A673 (cell line): ENCODE data around the gene ABCD1. TPM values are rescaled to one million over a fixed set of nuclear protein-coding genes. Genes with fewer than 3 reads are reported as not detected.

ENCODE experiments used
- BruUV-seq: library from RNA; stranded (reverse); fragments of 400-500 nt; replicated peaks from 2 replicates; lab custom pipeline; 2021; lab: Mats Ljungman, UMichigan
- CTCF ChIA-PET: fragments of 300-600 bp; sonication (Branson Sonifier 250); formaldehyde crosslinking; loops from one replicate; lab custom pipeline; 2022; ENCODE audit warnings: antibody characterized with exemption; lab: Charles Lee
- POLR2A ChIA-PET: fragments of 300-600 bp; sonication (Branson Sonifier 250); formaldehyde crosslinking; loops from one replicate; lab custom pipeline; 2022; ENCODE audit warnings: antibody characterized with exemption; ENCODE audit not compliant: low non-redundant PET; lab: Charles Lee
- DNase-seq: peaks from one replicate; pipeline ENCODE4 v3.0.0-alpha.2; 2015; ENCODE audit warnings: low spot score
- H3K27ac ChIP-seq: fragments of 200-600 bp; sonication (generic); 2 replicates; pipeline ENCODE4 v1.5.1; 2016; ENCODE audit warnings: mixed run types, low read depth, mild to moderate bottlenecking, mixed read lengths, antibody characterized with exemption, low read length; ENCODE audit not compliant: poor library complexity, severe bottlenecking
- H3K27me3 ChIP-seq: fragments of 200-600 bp; sonication (generic); replicated peaks from 2 replicates; pipeline ENCODE4 v1.6.1; 2017; ENCODE audit warnings: mixed run types, low read depth, mild to moderate bottlenecking, mixed read lengths, antibody characterized with exemption, low read length; ENCODE audit not compliant: insufficient read depth, poor library complexity
- H3K36me3 ChIP-seq: fragments of 200-600 bp; sonication (generic); 2 replicates; pipeline ENCODE4 v1.6.1; 2016; ENCODE audit warnings: mixed run types, mild to moderate bottlenecking, mixed read lengths, antibody characterized with exemption, low read length; ENCODE audit not compliant: insufficient read depth, poor library complexity, severe bottlenecking
- H3K4me1 ChIP-seq: fragments of 200-600 bp; sonication (generic); 2 replicates; pipeline ENCODE4 v1.6.1; 2017; ENCODE audit warnings: mixed run types, mild to moderate bottlenecking, mixed read lengths, antibody characterized with exemption, low read length; ENCODE audit not compliant: insufficient read depth, poor library complexity, severe bottlenecking
- H3K4me3 ChIP-seq: fragments of 200-600 bp; sonication (generic); 2 replicates; pipeline ENCODE4 v1.5.1; 2016; ENCODE audit warnings: low read depth, mixed run types, mild to moderate bottlenecking, mixed read lengths, low read length; ENCODE audit not compliant: poor library complexity, severe bottlenecking
- H3K9me3 ChIP-seq: fragments of 200-600 bp; sonication (generic); 2 replicates; pipeline ENCODE4 v1.6.1; 2016; ENCODE audit warnings: mixed run types, low read depth, mild to moderate bottlenecking, mixed read lengths, antibody characterized with exemption, low read length; ENCODE audit not compliant: poor library complexity, severe bottlenecking
- EZH2 ChIP-seq: fragments of 200-600 bp; sonication (generic); IDR thresholded peaks from 2 replicates; pipeline ENCODE4 v1.6.1; 2017; ENCODE audit warnings: borderline replicate concordance, low read depth, mild to moderate bottlenecking, mixed read lengths, antibody characterized with exemption, low read length; ENCODE audit not compliant: poor library complexity, severe bottlenecking
- intact Hi-C: fragments of 100-400 bp; cut with micrococcal nuclease; formaldehyde crosslinking; loops from one replicate; pipeline ENCODE4 v1.10.0; 2022; ENCODE audit not compliant: unreplicated experiment
- total RNA-seq: library from RNA; stranded (reverse); gene quantifications from 2 replicates; pipeline ENCODE4 v1.2.3, GENCODE V29; 2021
- TF ChIP-seq, protein P1 (sequence below): fragments of 300-800, 200-600 bp; sonication (generic); conservative IDR thresholded peaks from 2 replicates; pipeline ENCODE4 v1.5.1; 2017; ENCODE audit warnings: low read depth, mild to moderate bottlenecking, antibody characterized with exemption, low read length, moderate library complexity, mixed read lengths

ABCD1 gene
- total RNA-seq, 1 experiment from 2014 or later: 7.8 TPM

DNA sequence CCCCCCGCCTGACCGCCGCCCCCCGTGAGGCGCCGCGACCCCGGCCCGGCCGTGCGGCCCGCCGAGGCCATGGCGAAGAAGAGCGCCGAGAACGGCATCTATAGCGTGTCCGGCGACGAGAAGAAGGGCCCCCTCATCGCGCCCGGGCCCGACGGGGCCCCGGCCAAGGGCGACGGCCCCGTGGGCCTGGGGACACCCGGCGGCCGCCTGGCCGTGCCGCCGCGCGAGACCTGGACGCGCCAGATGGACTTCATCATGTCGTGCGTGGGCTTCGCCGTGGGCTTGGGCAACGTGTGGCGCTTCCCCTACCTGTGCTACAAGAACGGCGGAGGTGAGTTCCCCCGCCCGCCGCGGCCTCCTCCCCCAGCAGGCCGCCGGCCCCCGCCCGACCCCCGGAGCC, 36.1 kb upstream of the ABCD1 start:
- CTCF ChIA-PET: no interaction called here
- POLR2A ChIA-PET: no interaction called here
- TF ChIP-seq, protein P1, sequence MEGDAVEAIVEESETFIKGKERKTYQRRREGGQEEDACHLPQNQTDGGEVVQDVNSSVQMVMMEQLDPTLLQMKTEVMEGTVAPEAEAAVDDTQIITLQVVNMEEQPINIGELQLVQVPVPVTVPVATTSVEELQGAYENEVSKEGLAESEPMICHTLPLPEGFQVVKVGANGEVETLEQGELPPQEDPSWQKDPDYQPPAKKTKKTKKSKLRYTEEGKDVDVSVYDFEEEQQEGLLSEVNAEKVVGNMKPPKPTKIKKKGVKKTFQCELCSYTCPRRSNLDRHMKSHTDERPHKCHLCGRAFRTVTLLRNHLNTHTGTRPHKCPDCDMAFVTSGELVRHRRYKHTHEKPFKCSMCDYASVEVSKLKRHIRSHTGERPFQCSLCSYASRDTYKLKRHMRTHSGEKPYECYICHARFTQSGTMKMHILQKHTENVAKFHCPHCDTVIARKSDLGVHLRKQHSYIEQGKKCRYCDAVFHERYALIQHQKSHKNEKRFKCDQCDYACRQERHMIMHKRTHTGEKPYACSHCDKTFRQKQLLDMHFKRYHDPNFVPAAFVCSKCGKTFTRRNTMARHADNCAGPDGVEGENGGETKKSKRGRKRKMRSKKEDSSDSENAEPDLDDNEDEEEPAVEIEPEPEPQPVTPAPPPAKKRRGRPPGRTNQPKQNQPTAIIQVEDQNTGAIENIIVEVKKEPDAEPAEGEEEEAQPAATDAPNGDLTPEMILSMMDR: no peak
- TF ChIP-seq EZH2: no peak
- intact Hi-C loops: no loop called here
- peaks cover 5% of the 10 kb centered on the region for H3K4me1 ChIP-seq
- BruUV-seq: no TSS peak
- no peaks in the 10 kb centered on the region for H3K36me3 ChIP-seq
- DNase-seq: no peak
- peak overlapping the region; percentile 46 for H3K4me3 ChIP-seq
- H3K27me3 ChIP-seq: no peaks in the 10 kb centered on the region
- H3K27ac ChIP-seq: no peak overlapping the region
- no peaks in the 10 kb centered on the region for H3K9me3 ChIP-seq

DNA sequence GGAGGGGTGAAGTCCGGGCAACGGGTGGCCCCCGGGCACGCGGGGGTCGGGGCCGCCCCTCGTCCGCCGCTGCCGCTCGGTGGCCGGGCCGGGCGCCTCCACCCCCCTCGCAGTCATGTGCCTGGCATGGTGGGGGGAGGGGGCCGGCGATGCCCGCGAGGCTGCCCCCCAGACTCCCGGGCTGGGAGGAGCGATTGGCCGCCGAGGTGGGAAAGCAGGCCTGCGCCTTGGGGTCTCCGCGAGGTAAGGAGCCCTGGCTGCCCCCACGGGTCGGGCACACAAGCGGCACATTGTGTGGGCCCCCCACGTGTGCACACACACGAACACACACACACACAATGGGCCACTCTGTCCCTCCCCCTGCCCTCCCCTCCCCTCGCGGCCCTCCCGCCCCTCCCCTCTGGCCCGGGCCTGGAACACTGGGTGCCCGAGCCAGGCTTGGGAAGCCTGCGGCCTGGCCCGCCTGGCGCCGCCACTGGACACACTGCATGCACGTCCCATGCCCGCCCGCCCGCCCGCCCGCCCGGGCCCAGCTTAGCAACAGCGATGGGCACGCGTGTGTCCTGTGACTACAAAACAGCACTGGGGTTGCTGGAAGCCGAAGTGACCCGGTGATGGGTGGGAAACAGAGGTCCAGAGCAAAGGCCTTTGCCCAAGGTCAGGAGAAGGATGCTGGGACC, 35.6 kb upstream of the ABCD1 start:
- intact Hi-C loops: no loop called here
- no peak for DNase-seq
- H3K4me3 ChIP-seq: peak overlapping the region; percentile 46

DNA sequence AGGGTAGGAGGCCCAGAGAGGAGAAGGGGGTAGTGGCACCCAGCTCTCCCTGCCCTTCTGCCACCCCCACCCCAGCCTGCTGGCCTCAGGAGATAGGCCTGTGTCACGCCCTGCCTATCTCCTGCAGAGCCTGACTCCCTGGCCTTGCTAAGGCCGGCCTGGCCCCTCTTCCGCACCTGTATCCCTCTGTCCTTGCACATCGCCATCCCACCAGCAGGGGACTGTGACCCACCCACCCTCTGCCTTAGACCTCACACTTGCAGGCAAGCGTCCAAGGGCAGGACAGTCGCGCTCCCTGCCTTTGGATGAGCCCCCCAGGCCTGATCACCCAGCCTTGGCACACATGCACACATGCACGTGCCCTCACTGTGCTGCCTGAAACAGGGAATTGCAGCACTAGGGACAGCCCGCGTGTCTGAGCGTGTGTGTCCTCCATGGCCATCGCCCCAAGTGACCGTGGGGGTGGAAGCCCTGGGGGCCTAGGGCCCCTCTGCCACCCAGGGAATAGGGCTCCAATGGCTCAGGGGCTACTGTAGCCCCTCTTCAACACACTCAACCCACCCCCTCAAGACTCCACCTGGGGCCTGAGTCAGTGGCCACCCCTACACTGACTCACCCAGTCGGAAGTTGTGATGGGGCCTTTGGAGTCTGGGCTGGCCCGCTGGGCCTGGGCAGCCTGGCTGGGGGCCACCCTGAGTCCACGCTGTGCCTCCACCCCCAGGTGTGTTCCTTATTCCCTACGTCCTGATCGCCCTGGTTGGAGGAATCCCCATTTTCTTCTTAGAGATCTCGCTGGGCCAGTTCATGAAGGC, 34.8 kb upstream of the ABCD1 start:
- H3K9me3 ChIP-seq: no peaks in the 10 kb centered on the region
- no peak overlapping the region for H3K4me3 ChIP-seq
- H3K27me3 ChIP-seq: no peaks in the 10 kb centered on the region
- POLR2A ChIA-PET: no interaction called here
- CTCF ChIA-PET: no interaction called here
- TF ChIP-seq, protein P1: no peak
- no peak for TF ChIP-seq EZH2
- H3K4me1 ChIP-seq: peaks cover 5% of the 10 kb centered on the region
- TSS peak; percentile 35 for BruUV-seq
- no peaks in the 10 kb centered on the region for H3K36me3 ChIP-seq
- H3K27ac ChIP-seq: no peak overlapping the region
- no peak for DNase-seq
- intact Hi-C loops: no loop called here

More for the DNA sequence above, 35.6 kb upstream of the ABCD1 start:
- BruUV-seq: no TSS peak
- Histone ChIP-seq H3K9me3 (no peaks in the 10 kb centered on the region), H3K36me3 (no peaks in the 10 kb centered on the region), H3K27ac (no peak overlapping the region), H3K4me1 (peaks cover 5% of the 10 kb centered on the region), H3K27me3 (no peaks in the 10 kb centered on the region)
- ChIA-PET POLR2A (no interaction called here), CTCF (no interaction called here)
- no peak for TF ChIP-seq EZH2
- TF ChIP-seq, protein P1: no peak
